Measurements from ENCODE around the gene NNT. TPM values are rescaled to one million over a fixed set of nuclear protein-coding genes. Genes with fewer than 3 reads are reported as not detected.
"Not testable (repeated sequence)": the region's sequence is repeated elsewhere in the genome, so short reads cannot be mapped to it uniquely, and the experiment has no call there.

The NNT gene
- polyA plus RNA-seq, 1 donor (not counting 4 experiments of a cell fraction or from before 2014, with no cell fraction given) = 23.3 TPM

DNA sequence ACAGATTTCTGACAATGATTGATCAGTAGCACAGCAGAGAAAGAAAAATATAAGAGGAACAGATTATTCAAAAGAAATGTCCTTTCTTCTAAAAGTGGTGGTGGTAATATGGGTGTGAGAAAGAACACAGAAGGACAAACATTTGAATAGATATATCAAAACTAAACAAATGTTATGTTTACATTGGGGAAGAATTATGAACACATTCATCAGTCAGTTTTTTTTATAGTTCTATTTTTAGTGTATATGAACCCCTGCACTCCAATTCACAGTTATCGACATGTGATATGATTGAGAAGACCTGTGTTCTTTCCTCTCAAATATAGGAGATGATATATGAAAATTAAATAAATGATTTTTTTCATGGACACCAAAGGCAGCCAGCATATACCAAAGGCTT is 128.6 kb downstream of the NNT start:
- Histone ChIP-seq H2AFZ (ENCODE audit: control insufficient read depth, low read length) (no peak overlapping the region), H3K9me1 (ENCODE audit: control insufficient read depth, extremely low read depth, insufficient read depth, low read length) (no peaks in the 10 kb centered on the region), H3K36me3 (ENCODE audit: control insufficient read depth in 2 of 2, extremely low read depth in 1 of 2, insufficient read depth in 2 of 2, low read length in 2 of 2) (no peaks in the 10 kb centered on the region), H3K79me2 (ENCODE audit: control insufficient read depth, insufficient read depth, low read length) (no peaks in the 10 kb centered on the region), H3K27ac (ENCODE audit: control insufficient read depth, insufficient read depth, low read length) (no peak overlapping the region), H3K27me3 (ENCODE audit: control insufficient read depth, extremely low read depth, insufficient read depth, low read length) (no peaks in the 10 kb centered on the region), H3K9ac (ENCODE audit: control insufficient read depth, extremely low read depth, insufficient read depth, low read length) (no peak overlapping the region), H3K4me1 (ENCODE audit: control insufficient read depth, extremely low read depth, insufficient read depth, low read length) (no peaks in the 10 kb centered on the region), H3K4me2 (ENCODE audit: control insufficient read depth, extremely low read depth, insufficient read depth, low read depth, low read length) (no peak overlapping the region), H4K20me1 (ENCODE audit: control insufficient read depth, extremely low read depth, insufficient read depth, low read length) (no peaks in the 10 kb centered on the region), H3K9me3 (ENCODE audit: control insufficient read depth, low read depth, low read length) (no peaks in the 10 kb centered on the region), H3K4me3 (ENCODE audit: control insufficient read depth in 2 of 3, extremely low read depth in 1 of 3, insufficient read depth in 2 of 3, low read depth in 1 of 3, low read length in 3 of 3) (no peak overlapping the region)
- no peak for TF ChIP-seq EZH2 (IDR thresholded peaks at IDR 0.05; ENCODE audit: low read length)
- TF ChIP-seq, protein P1, sequence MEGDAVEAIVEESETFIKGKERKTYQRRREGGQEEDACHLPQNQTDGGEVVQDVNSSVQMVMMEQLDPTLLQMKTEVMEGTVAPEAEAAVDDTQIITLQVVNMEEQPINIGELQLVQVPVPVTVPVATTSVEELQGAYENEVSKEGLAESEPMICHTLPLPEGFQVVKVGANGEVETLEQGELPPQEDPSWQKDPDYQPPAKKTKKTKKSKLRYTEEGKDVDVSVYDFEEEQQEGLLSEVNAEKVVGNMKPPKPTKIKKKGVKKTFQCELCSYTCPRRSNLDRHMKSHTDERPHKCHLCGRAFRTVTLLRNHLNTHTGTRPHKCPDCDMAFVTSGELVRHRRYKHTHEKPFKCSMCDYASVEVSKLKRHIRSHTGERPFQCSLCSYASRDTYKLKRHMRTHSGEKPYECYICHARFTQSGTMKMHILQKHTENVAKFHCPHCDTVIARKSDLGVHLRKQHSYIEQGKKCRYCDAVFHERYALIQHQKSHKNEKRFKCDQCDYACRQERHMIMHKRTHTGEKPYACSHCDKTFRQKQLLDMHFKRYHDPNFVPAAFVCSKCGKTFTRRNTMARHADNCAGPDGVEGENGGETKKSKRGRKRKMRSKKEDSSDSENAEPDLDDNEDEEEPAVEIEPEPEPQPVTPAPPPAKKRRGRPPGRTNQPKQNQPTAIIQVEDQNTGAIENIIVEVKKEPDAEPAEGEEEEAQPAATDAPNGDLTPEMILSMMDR (optimal IDR thresholded peaks at IDR 0.05 in 1 of 3, IDR thresholded peaks at IDR 0.05 in 1 of 3, conservative IDR thresholded peaks at IDR 0.05 in 1 of 3; ENCODE audit: extremely low read depth in 1 of 3, insufficient read depth in 2 of 3, low read length in 3 of 3) = no peak
- DNase-seq (ENCODE audit: low read depth, low spot score) (no peak), FAIRE-seq (no peak)
- dilution Hi-C loops (cut with MboI; ENCODE audit: extremely low pct_ligation_motif_present, low sequenced_read_pairs) = no loop called here

DNA sequence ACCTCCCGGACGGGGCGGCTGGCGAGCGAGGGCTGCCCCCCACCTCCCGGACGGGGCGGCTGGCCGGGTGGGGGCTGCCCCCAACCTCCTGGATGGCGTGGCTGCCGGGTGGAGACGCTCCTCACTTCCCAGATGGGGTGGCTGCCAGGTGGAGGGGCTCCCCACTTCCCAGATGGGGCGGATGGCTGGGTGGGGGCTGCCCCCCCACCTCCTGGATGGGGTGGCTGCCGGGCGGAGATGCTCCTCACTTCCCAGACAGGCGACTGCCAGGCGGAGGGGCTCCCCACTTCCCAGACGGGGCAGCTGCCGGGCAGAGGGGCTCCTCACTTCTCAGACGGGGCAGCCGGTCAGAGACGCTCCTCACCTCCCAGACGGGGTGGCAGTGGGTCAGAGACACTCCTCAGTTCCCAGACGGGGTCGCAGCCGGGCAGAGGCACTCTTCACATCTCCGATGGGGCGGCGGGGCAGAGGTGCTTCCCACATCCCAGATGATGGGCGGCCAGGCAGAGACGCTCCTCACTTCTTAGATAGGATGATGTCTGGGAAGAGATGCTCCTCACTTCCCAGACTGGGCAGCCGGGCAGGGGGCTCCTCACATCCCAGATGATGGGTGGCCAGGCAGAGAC is 143.1 kb downstream of the NNT start:
- H4K20me1 ChIP-seq (ENCODE audit: control insufficient read depth, extremely low read depth, insufficient read depth, low read length); H3K4me2 ChIP-seq (ENCODE audit: control insufficient read depth, extremely low read depth, insufficient read depth, low read depth, low read length); DNase-seq (ENCODE audit: low read depth, low spot score); H3K9me3 ChIP-seq (ENCODE audit: control insufficient read depth, low read depth, low read length); H3K27me3 ChIP-seq (ENCODE audit: control insufficient read depth, extremely low read depth, insufficient read depth, low read length); dilution Hi-C loops (cut with MboI; ENCODE audit: extremely low pct_ligation_motif_present, low sequenced_read_pairs); H2AFZ ChIP-seq (ENCODE audit: control insufficient read depth, low read length); H3K4me1 ChIP-seq (ENCODE audit: control insufficient read depth, extremely low read depth, insufficient read depth, low read length); H3K36me3 ChIP-seq (ENCODE audit: control insufficient read depth in 2 of 2, extremely low read depth in 1 of 2, insufficient read depth in 2 of 2, low read length in 2 of 2); FAIRE-seq; H3K79me2 ChIP-seq (ENCODE audit: control insufficient read depth, insufficient read depth, low read length); H3K27ac ChIP-seq (ENCODE audit: control insufficient read depth, insufficient read depth, low read length); H3K4me3 ChIP-seq (ENCODE audit: control insufficient read depth in 2 of 3, extremely low read depth in 1 of 3, insufficient read depth in 2 of 3, low read depth in 1 of 3, low read length in 3 of 3); H3K9ac ChIP-seq (ENCODE audit: control insufficient read depth, extremely low read depth, insufficient read depth, low read length); H3K9me1 ChIP-seq (ENCODE audit: control insufficient read depth, extremely low read depth, insufficient read depth, low read length): not testable (repeated sequence)

DNA sequence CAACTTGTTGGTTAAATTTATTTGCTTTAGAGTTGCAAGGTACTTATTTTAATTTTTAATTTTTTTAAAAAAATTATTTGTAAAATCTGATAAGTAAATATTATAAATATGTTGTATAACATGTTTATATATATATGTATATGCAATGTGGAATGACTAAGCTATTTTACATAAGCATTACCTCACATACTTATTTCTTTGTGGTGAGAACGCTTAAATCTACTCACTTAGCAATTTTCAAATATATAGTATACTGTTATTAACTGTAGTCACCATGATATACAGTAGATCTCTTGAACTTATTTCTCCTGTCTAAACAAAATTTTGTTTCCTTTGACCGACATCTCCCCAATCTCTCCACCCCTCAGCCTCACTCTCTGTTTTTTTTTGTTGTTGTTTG is 147.8 kb downstream of the NNT start:
- Histone ChIP-seq H3K4me3 (ENCODE audit: control insufficient read depth in 2 of 3, extremely low read depth in 1 of 3, insufficient read depth in 2 of 3, low read depth in 1 of 3, low read length in 3 of 3) (no peak overlapping the region), H3K9me1 (ENCODE audit: control insufficient read depth, extremely low read depth, insufficient read depth, low read length) (no peaks in the 10 kb centered on the region), H3K27me3 (ENCODE audit: control insufficient read depth, extremely low read depth, insufficient read depth, low read length) (no peaks in the 10 kb centered on the region), H3K79me2 (ENCODE audit: control insufficient read depth, insufficient read depth, low read length) (no peaks in the 10 kb centered on the region), H3K36me3 (ENCODE audit: control insufficient read depth in 2 of 2, extremely low read depth in 1 of 2, insufficient read depth in 2 of 2, low read length in 2 of 2) (no peaks in the 10 kb centered on the region), H3K27ac (ENCODE audit: control insufficient read depth, insufficient read depth, low read length) (no peak overlapping the region), H3K4me1 (ENCODE audit: control insufficient read depth, extremely low read depth, insufficient read depth, low read length) (no peaks in the 10 kb centered on the region), H4K20me1 (ENCODE audit: control insufficient read depth, extremely low read depth, insufficient read depth, low read length) (no peaks in the 10 kb centered on the region), H3K9ac (ENCODE audit: control insufficient read depth, extremely low read depth, insufficient read depth, low read length) (no peak overlapping the region), H3K9me3 (ENCODE audit: control insufficient read depth, low read depth, low read length) (no peaks in the 10 kb centered on the region), H3K4me2 (ENCODE audit: control insufficient read depth, extremely low read depth, insufficient read depth, low read depth, low read length) (no peak overlapping the region), H2AFZ (ENCODE audit: control insufficient read depth, low read length) (no peak overlapping the region)
- FAIRE-seq (no peak), DNase-seq (ENCODE audit: low read depth, low spot score) (no peak)
- TF ChIP-seq, protein P1 (optimal IDR thresholded peaks at IDR 0.05 in 1 of 3, IDR thresholded peaks at IDR 0.05 in 1 of 3, conservative IDR thresholded peaks at IDR 0.05 in 1 of 3; ENCODE audit: extremely low read depth in 1 of 3, insufficient read depth in 2 of 3, low read length in 3 of 3) = no peak
- no peak for TF ChIP-seq EZH2 (IDR thresholded peaks at IDR 0.05; ENCODE audit: low read length)
- dilution Hi-C loops (cut with MboI; ENCODE audit: extremely low pct_ligation_motif_present, low sequenced_read_pairs) = no loop called here

All from keratinocyte (primary cell).